Astrocyte (in vitro differentiated cells and primary cell): ENCODE results near the gene PSRC1. TPM values are rescaled to one million over a fixed set of nuclear protein-coding genes. Genes with fewer than 3 reads are reported as not detected.

ENCODE experiments used
- DNase-seq: peaks from one replicate; pipeline ENCODE4 v3.0.0-alpha.2; 2010; ENCODE audit warnings: low read depth
- FAIRE-seq: peaks from 2 replicates; lab custom pipeline; 2011; peaks lifted over from hg19 to GRCh38; lab: Jason Lieb, UNC
- H2AFZ ChIP-seq: 2 replicates; pipeline ENCODE4 v1.6.0; 2012; ENCODE audit warnings: low read depth, low read length, inconsistent platforms
- H3K27ac ChIP-seq: 2 replicates; pipeline ENCODE4 v1.5.1; 2011; ENCODE audit warnings: low read depth, low read length, inconsistent platforms
- H3K27me3 ChIP-seq: 2 replicates; pipeline ENCODE4 v1.6.0; 2011; ENCODE audit warnings: low read length, inconsistent platforms; ENCODE audit not compliant: insufficient read depth
- H3K36me3 ChIP-seq: 2 replicates; pipeline ENCODE4 v1.5.1; 2011; ENCODE audit warnings: low read length, inconsistent platforms; ENCODE audit not compliant: insufficient read depth
- H3K4me1 ChIP-seq: 2 replicates; pipeline ENCODE4 v1.5.1; 2011; ENCODE audit warnings: low read length, inconsistent platforms; ENCODE audit not compliant: insufficient read depth
- H3K4me2 ChIP-seq: 2 replicates; pipeline ENCODE4 v1.6.0; 2012; ENCODE audit warnings: low read length, inconsistent platforms
- H3K4me3 ChIP-seq: 2 replicates; pipeline ENCODE4 v1.5.1; 2011; ENCODE audit warnings: low read depth, mild to moderate bottlenecking, low read length, inconsistent platforms; ENCODE audit not compliant: insufficient read depth
- H3K79me2 ChIP-seq: 2 replicates; pipeline ENCODE4 v1.6.0; 2012; ENCODE audit warnings: mild to moderate bottlenecking, low read length, inconsistent platforms; ENCODE audit not compliant: insufficient read depth
- H3K9ac ChIP-seq: 2 replicates; pipeline ENCODE4 v1.6.0; 2012; ENCODE audit warnings: mild to moderate bottlenecking, low read length, inconsistent platforms
- H3K9me3 ChIP-seq: 2 replicates; pipeline ENCODE4 v1.5.1; 2012; ENCODE audit warnings: low read depth, mild to moderate bottlenecking, low read length, inconsistent platforms; ENCODE audit not compliant: insufficient read depth
- H4K20me1 ChIP-seq: 2 replicates; pipeline ENCODE4 v1.6.0; 2012; ENCODE audit warnings: low read length, inconsistent platforms; ENCODE audit not compliant: insufficient read depth
- H3K27ac Mint-ChIP-seq: one replicate; pipeline ENCODE4 v1.8.0; 2021; ENCODE audit warnings: mild to moderate bottlenecking, mixed read lengths; ENCODE audit not compliant: unreplicated experiment
- H3K27me3 Mint-ChIP-seq: one replicate; pipeline ENCODE4 v1.8.0; 2021; ENCODE audit warnings: low read depth, mixed read lengths; ENCODE audit not compliant: unreplicated experiment
- H3K36me3 Mint-ChIP-seq: one replicate; pipeline ENCODE4 v1.8.0; 2021; ENCODE audit warnings: low read depth, mixed read lengths; ENCODE audit not compliant: unreplicated experiment
- H3K4me1 Mint-ChIP-seq: one replicate; pipeline ENCODE4 v1.8.0; 2021; ENCODE audit warnings: low read depth, mixed read lengths; ENCODE audit not compliant: unreplicated experiment
- H3K4me3 Mint-ChIP-seq: one replicate; pipeline ENCODE4 v1.8.0; 2021; ENCODE audit warnings: mild to moderate bottlenecking, moderate library complexity, mixed read lengths; ENCODE audit not compliant: unreplicated experiment
- H3K9me3 Mint-ChIP-seq: one replicate; pipeline ENCODE4 v1.8.0; 2021; ENCODE audit warnings: mild to moderate bottlenecking, mixed read lengths; ENCODE audit not compliant: unreplicated experiment
- EZH2 ChIP-seq: IDR thresholded peaks from 2 replicates; pipeline ENCODE4 v1.6.1; 2012; ENCODE audit warnings: mild to moderate bottlenecking, low read length, inconsistent platforms; ENCODE audit not compliant: insufficient read depth
- total RNA-seq: library from RNA; stranded (reverse); gene quantifications from 2 replicates; pipeline ENCODE4 v1.2.1, GENCODE V29; 2021
- TF ChIP-seq, protein P1 (sequence below): IDR thresholded peaks from 2 replicates; pipeline ENCODE4 v1.5.1; 2011; ENCODE audit warnings: low read depth, mild to moderate bottlenecking, inconsistent platforms, low read length, moderate library complexity; ENCODE audit not compliant: insufficient read depth

Gene PSRC1
- total RNA-seq, 1 donor from 2014 or later: 7.7 TPM

DNA sequence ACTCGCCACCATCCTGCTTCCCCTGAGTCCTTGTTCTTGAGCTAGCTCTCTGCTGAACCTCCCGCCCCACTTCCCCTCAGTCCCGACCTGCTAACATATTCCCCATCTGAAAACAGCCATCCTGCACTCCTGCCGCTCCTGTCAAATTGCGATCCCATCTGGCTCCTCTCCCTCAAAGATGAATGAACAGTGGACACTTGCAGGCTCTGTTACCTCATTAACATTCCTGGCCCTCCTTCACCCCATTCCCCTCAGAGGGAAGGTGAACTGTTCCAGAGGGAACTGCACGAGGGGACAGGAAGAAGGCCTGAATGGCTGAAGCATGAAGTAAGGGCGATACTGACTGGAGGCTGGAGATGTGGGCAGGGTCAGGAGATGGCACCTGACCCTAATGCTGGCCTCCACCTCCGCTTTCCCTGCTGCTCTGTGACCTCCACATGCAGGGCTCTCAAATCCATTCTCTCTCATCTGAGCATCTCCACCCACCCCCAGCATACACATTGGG lies 41.1 kb downstream of the PSRC1 start:
- Mint-ChIP-seq H3K4me1 (peaks cover 21% of the 10 kb centered on the region), H3K36me3 (peaks cover 16% of the 10 kb centered on the region), H3K27ac (no peak overlapping the region), H3K4me3 (peak overlapping the region; percentile 23), H3K27me3 (peaks cover 5% of the 10 kb centered on the region), H3K9me3 (no peaks in the 10 kb centered on the region)
- H3K4me2 ChIP-seq: peak overlapping the region; percentile 11
- no peaks in the 10 kb centered on the region for H3K27me3 ChIP-seq
- peaks cover 20% of the 10 kb centered on the region for H3K36me3 ChIP-seq
- H3K4me3 ChIP-seq: no peak overlapping the region
- H3K27ac ChIP-seq: no peak overlapping the region
- TF ChIP-seq, protein P1, sequence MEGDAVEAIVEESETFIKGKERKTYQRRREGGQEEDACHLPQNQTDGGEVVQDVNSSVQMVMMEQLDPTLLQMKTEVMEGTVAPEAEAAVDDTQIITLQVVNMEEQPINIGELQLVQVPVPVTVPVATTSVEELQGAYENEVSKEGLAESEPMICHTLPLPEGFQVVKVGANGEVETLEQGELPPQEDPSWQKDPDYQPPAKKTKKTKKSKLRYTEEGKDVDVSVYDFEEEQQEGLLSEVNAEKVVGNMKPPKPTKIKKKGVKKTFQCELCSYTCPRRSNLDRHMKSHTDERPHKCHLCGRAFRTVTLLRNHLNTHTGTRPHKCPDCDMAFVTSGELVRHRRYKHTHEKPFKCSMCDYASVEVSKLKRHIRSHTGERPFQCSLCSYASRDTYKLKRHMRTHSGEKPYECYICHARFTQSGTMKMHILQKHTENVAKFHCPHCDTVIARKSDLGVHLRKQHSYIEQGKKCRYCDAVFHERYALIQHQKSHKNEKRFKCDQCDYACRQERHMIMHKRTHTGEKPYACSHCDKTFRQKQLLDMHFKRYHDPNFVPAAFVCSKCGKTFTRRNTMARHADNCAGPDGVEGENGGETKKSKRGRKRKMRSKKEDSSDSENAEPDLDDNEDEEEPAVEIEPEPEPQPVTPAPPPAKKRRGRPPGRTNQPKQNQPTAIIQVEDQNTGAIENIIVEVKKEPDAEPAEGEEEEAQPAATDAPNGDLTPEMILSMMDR: no peak
- no peak overlapping the region for H2AFZ ChIP-seq
- H3K79me2 ChIP-seq: no peaks in the 10 kb centered on the region
- no peaks in the 10 kb centered on the region for H3K9me3 ChIP-seq
- DNase-seq (no peak), FAIRE-seq (no peak)
- H3K4me1 ChIP-seq: peaks cover 19% of the 10 kb centered on the region
- peaks cover 11% of the 10 kb centered on the region for H4K20me1 ChIP-seq
- H3K9ac ChIP-seq: no peak overlapping the region

DNA sequence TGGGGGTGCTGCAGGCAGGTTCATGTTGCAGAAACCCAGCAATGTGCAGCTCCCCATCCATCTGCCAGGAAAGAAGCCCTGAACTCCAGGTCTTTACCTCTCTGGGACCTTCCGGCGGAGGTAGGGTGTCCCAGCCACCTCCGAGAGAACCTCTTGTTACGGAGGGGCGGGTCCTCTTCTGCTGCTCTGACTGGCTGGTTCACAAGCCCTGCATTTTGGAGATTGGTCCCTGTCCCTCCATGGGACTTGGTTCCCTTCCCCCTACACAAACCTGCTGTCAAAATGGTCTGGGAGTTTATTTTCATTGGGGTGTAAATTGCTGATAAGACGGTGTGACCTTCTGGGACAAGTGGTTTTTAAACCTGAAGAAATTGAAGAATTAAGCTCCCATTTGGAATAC lies 41.6 kb downstream of the PSRC1 start:
- Histone ChIP-seq H3K4me2 (no peak overlapping the region), H3K4me3 (no peak overlapping the region), H3K27me3 (no peaks in the 10 kb centered on the region), H3K27ac (no peak overlapping the region), H3K4me1 (peaks cover 19% of the 10 kb centered on the region), H2AFZ (no peak overlapping the region), H4K20me1 (peaks cover 11% of the 10 kb centered on the region), H3K79me2 (no peaks in the 10 kb centered on the region), H3K9me3 (no peaks in the 10 kb centered on the region), H3K9ac (no peak overlapping the region), H3K36me3 (peaks cover 26% of the 10 kb centered on the region)
- Mint-ChIP-seq H3K4me3 (no peak overlapping the region), H3K36me3 (peaks cover 18% of the 10 kb centered on the region), H3K4me1 (peaks cover 21% of the 10 kb centered on the region), H3K27ac (peak overlapping the region; percentile 47), H3K9me3 (no peaks in the 10 kb centered on the region), H3K27me3 (no peaks in the 10 kb centered on the region)
- no peak for TF ChIP-seq EZH2
- TF ChIP-seq, protein P1: no peak
- DNase-seq (no peak), FAIRE-seq (no peak)
